HG03575 (cell line): ENCODE data around the gene CHRNA10.
"Not testable (repeated sequence)": the region's sequence is repeated elsewhere in the genome, so short reads cannot be mapped to it uniquely, and the experiment has no call there.

Experiments
- ATAC-seq: cut with Tn5 transposase; IDR thresholded peaks from one replicate; pipeline ENCODE4 v1.9.1; 2021; ENCODE audit not compliant: unreplicated experiment, insufficient number of reproducible peaks, low FRiP score; ENCODE audit errors: extremely low read depth

CHRNA10 gene

GRCh38 chr11:3667149-3668035, 3.8 kb downstream of the CHRNA10 start:
- no peak for ATAC-seq

- ATAC-seq, result no peak
These were observed 5.1 kb downstream of the CHRNA10 start for GRCh38 chr11:3666023-3666530.

DNA sequence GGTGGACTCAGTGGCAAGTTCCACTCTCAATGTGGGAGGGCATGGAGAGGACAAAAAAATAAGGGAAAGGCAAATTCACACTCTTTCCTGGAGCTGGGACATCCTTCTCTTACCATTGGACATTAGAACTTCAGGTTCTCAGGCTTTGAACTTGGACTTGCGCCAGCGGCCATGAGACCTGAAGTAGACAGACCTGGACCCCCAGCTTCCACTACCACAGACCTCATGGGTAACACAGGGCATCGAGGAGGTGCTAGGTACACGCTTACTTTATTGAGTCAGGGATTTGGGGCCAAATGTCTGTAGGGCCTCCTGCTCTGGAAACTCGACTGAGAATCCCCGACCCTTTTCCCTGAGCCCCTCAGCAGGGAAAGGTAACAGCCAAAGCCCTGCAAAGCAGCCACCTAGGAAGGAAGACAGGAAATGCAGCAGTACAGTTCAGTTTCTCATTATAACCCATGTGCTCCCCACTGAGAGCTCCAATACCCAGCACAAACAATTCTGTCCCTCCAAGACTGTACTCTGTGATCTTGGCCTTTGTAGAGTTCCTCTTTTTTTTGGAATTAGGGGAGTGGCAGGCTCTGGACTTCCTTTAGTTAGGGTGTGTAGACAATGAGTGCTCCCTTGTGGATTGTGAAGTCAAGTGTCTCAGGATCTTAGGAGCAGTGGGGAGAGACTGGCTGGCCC, 5.7 kb downstream of the CHRNA10 start:
- ATAC-seq, result no peak

DNA sequence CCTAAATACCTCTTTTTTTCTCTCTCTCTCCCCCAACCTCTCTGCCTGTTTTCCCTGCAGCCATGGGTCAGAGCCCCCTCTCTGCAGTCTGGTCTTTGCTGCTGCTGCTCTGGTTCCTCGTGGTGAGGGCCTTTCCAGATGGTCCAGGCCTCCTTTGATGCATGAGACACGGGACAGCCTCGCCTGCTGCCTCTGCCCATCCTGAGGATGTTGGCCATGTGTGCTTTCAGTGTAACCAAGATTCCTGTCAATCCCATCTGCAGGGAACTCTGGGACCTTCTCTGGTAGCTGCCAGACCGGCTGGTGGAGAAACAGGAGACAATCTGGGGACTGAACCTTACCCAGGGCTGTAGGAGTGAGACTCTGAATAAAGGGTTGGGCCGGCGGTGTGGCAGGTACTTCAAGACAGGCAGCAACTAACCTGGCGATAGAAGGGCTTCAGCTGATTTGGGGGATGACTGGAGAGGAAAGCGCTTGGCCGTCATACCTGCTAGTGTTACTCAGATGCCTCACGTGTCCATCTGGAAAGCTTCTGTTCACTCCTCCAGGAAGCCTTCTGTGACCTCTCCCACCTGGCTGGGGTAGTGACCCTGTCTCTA, 7.1 kb downstream of the CHRNA10 start:
- no peak for ATAC-seq

DNA sequence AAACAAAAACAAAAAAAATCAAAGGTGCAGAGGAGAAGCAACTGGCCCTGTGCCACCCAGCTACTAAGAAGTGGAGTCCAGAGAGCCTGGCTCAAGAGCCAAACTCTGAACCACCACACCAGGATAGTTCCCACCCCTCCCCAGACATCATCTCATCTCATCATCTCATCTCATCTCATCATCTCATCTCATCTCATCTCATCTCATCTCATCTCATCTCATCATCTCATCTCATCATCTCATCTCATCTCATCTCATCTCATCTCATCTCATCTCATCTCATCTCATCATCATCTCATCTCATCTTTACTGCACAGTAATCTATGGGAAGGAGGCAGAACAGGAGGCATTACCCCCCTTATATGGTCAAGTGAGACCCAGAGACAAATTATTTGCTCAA, 8.3 kb downstream of the CHRNA10 start:
- no peak for ATAC-seq

- ATAC-seq, result no peak
These were observed 10.2 kb downstream of the CHRNA10 start for GRCh38 chr11:3660960-3661359.

DNA sequence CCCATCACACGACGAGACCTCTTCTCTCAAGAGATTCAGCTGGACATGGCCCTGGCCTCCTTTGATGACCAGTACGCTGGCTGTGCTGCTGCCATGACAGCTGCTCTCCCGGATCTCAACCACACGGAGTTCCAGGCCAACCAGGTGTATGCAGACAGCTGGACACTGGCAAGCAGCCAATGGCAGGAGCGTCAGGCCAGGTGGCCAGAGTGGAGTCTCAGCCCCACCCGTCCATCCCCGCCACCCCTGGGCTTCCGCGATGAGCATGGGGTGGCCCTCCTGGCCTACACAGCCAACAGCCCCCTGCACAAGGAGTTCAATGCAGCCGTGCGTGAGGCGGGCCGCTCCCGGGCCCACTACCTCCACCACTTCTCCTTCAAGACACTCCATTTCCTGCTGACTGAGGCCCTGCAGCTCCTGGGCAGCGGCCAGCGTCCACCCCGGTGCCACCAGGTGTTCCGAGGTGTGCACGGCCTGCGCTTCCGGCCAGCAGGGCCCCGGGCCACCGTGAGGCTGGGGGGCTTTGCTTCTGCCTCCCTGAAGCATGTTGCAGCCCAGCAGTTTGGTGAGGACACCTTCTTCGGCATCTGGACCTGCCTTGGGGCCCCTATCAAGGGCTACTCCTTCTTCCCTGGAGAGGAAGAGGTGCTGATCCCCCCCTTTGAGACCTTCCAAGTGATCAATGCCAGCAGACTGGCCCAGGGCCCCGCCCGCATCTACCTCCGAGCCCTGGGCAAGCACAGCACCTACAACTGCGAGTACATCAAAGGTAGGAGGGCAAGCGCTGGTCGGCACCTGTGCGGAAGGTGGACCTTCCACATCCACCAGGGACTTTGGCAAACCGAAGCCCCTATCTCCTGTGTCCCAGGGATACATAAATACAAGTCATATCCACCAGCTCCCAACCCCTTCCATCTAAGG, 11.3 kb downstream of the CHRNA10 start:
- ATAC-seq, result no peak

GRCh38 chr11:3658252-3658651, 12.9 kb downstream of the CHRNA10 start:
- ATAC-seq, result no peak

DNA sequence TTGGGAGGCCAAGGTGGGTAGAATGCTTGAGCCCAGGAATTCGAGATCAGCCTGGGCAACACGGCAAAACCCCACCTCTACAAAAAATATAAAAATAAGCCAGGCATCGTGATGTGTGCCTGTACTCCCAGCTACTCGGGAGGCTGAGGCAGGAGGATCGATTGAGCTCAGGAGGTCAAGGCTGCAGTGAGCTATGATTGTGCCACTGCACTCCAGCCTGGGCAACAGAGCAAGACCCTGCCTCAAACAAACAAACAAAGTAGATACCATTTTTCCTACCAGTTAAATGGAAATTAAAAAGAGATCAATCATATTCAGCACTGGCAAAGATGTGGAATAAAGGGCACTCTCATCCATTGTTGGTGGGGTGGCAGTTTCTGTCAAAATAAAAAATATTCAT, 13.9 kb downstream of the CHRNA10 start:
- not testable (repeated sequence) for ATAC-seq

DNA sequence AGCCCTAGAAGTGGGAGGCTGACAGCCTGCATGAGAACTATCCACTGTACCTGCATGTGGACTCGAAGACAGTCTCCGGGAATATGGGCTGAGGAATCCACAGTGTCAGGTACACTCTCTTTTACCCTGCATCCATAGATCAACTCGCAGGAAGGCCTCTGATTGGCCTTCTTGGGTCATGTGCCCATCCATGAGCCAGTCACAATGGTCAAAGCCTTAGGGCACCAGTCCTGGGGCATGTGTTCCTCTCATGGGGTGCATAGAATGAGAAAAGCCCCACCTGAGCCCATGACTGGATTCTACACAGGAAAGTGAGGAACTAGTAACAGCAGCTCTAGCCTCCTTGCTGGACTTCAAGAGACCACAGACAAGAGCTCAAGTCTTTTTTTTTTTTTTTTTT, 15.6 kb downstream of the CHRNA10 start:
- no peak for ATAC-seq

DNA sequence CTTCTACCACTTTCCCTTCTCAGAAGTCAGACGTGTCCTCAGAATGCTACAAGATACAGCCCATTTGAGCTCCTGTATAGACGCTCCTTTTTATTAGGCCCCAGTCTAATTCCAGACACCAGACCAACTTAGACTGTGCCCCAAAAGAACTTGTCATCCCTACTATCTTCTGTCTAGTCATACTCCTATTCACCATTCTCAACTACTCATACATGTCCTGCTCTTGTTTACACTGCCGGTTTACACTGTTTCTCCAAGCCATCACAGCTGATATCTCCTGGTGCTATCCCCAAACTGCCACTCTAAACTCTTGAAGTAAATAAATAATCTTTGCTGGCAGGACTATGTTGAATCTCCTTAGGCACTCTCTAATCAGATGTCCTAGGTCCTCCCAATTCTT, 18.7 kb downstream of the CHRNA10 start:
- not testable (repeated sequence) for ATAC-seq

GRCh38 chr11:3649374-3649773, 21.8 kb downstream of the CHRNA10 start:
- ATAC-seq, result not testable (repeated sequence)

- not testable (repeated sequence) for ATAC-seq
These were observed 22.3 kb downstream of the CHRNA10 start for GRCh38 chr11:3648843-3649242.

DNA sequence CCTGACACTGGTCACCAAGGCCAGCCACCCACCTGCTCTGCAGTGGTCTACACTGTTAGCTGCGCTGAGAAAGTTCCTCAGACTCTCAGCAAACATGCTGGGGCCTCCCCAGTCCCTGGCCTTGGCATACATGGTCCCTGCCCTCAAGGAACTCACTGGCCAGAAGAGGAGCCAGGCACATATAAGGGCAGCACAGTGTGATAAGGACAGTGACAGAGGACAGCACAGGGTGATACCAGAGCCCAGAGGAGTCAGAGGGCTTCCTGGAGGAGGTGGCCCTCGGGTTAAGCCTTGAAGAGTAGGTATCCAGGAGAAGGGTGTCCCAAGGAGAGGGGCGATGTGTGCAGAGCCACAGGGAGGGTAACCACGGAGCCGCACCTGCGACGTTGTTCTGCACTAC, 25.6 kb downstream of the CHRNA10 start:
- no peak for ATAC-seq

DNA sequence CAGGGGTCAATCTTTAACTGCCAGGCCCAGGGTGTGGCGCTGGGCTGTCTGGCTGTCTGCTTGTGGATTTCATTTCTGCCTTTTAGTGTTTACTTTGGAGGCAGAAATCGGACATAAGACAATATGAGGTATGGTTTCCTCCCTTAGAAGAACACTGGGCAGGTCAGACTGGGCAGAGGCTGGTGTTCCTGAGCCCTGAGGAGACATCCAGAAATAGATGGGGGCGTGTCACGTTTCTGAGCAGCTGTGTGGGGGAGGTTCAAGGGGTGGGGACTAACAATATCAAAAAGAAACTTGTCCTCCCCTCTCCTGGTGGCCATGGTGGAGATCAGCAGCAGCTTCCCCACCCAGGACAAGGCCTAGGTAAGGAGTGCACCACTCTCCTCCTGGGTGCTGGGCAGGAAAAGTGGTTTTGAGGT, 26.4 kb downstream of the CHRNA10 start, which contains the start of gene ART1:
Gene ART1, plus strand, starts transcription at position 312 of the 419 bp plus-strand sequence. CDS start 14,086 bp downstream, outside the sequence.
- no peak for ATAC-seq

DNA sequence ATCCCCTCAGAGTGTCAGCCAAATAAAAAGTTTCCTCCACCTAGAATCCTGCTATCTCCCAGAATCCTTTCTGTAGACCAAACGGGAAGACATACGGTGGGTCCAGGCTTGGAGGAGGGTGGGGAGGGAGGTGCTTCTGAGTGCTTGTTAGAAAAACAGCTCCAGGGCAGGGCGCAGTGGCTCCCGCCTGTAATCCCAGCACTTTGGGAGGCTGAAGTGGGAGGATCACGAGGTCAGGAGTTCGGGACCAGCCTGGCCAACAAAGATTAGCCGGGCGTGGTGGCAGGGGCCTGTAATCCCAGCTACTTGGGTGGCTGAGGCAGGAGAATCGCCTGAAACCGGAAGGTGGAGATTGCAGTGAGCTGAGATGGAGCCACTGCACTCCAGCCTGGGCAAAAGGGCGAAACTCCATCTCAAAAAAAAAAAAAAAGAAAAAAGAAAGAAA, 28.1 kb downstream of the CHRNA10 start:
- ATAC-seq, result not testable (repeated sequence)

DNA sequence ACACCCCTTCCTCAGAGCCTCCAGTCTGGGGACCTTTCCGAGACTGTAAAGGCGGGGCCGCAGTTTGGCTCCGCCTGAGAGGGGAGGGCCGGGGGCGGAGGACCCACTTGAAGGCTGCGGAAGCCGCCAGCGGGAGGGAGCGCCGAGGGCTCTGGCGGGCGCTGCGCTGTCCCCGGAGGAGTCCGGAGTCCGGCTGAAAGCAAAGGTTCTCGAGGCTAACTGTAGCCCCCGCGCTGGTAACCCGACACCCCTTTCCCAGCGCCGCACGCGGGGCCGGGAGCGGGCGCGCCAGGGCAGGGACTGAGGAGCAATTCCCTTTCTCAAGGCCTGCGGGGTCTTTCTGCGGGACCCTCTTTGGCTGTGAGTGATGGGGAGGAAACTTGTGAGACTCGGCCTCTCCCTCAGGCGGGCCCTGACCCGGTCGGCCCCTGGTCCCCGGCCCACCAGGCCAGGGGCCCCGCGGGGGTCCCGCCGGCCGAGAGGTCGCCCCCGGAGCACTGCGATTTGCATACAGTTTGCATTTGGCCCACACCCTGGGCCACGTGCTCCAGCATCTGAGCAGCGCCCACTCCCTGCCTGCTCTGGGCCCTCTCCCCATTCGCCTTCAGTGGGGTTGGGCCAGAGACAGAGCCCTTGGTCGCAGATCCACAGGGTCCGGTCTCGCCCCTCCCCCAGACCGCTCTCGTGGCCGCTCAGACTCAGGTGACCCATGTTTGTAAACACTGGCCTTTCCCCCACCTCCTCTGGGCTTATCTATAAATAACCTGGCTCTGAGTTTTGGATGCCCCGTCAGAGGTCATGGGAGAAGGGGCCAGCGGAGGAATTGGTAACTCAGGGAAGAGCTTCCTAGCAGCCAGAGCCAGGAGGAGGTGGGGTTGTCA, 28.9 kb downstream of the CHRNA10 start:
- ATAC-seq, result no peak

- no peak for ATAC-seq
These were observed 29.5 kb downstream of the CHRNA10 start, which contains the start of gene ART5 for GRCh38 chr11:3641701-3642070. Gene ART5 (minus strand): TSS chr11:3641992. CDS start chr11:3641862, 130 bp downstream.
